GM19468 (cell line): ENCODE data around the gene SYNPO.

Source experiments
- ATAC-seq: cut with Tn5 transposase; IDR thresholded peaks from one replicate; pipeline ENCODE4 v1.9.1; 2021; ENCODE audit warnings: mild to moderate bottlenecking, moderate library complexity, moderate number of reproducible peaks; ENCODE audit not compliant: unreplicated experiment; ENCODE audit errors: extremely low read depth

SYNPO gene

GRCh38 chr5:150605546-150605945, 34.9 kb upstream of the SYNPO start:
- no peak for ATAC-seq

DNA sequence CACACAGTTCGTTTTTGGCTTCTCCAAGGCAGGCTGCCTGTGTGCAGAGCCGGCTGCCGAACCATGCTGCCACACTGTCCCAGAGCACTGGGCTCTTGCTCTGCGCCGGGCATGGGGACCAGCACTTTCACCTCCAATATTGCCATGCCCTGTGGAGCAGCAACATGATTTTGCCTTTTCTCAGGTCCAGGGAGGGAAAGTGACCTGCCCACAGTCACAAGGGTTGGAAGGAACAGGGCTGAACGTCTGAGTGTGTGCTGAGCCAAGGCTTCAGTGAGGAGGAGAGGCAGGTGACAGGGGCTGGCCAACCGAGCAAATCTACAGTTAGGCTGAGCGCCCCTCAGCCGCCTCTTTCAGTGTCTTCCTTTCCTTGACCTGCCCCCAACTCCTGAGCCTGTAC, 34.0 kb upstream of the SYNPO start:
- ATAC-seq: no peak

DNA sequence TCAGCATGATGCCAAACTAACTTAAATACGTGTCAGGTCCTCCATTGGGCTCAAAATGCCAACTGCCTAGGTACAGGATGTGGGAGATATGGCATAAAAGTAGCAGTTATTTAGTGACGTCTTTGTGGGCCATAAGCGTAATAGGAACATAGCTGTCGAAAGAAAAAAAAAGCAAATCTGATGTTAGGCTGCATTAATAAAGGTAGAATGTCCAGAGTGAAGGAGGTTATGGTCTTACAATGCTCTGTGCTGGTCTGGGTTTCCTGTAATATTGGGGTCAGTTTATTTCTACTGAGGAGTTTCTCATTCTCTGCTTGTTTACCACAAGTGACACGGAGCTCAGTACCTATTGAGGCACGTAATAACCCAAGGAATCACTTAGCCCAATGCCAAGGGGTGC, 33.4 kb upstream of the SYNPO start:
- ATAC-seq: no peak

DNA sequence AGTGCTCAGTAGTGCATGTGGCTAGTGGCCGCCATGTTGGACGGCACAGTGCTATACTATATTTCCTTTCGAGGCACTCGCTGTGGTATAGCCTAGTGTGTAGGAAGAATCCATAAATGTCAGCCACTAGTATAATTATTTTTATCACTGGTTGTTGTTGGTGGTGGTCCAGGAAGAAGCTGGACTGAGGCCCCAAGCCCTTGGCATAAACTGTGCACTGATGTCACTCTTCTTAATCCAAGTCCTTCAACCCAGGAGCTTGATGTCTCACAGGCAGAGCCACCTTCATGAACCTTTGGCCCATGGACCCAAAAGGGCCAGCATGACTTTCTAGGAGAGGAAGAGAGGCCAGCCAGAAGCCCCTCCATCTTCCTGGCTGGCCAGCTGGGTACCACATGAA, 32.5 kb upstream of the SYNPO start:
- no peak for ATAC-seq

- ATAC-seq: no peak
These were observed 31.5 kb upstream of the SYNPO start for GRCh38 chr5:150608991-150609390.

- ATAC-seq: no peak
These were observed 30.4 kb upstream of the SYNPO start for GRCh38 chr5:150609843-150610584.

GRCh38 chr5:150611026-150611425, 29.4 kb upstream of the SYNPO start:
- no peak for ATAC-seq

DNA sequence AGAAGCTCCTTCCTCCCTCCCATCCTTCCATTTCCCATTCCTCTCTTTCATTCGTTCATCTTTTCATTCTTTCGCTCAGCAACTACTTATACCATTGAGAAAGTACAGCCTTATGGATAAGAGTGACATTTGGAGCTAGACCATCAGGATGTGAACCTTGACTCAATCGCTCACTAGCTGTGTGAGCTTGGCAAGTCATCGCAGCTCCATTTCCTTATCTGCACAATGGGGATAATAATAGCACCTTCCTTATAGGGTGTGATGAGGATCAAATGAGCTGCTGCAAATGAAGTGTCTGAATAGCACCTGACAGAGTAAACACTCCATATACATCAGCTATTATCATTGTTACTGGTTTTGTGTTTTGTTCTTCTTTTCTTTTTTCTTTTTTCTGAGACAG, 28.1 kb upstream of the SYNPO start:
- no peak for ATAC-seq

GRCh38 chr5:150612905-150613670, 27.4 kb upstream of the SYNPO start:
- no peak for ATAC-seq

DNA sequence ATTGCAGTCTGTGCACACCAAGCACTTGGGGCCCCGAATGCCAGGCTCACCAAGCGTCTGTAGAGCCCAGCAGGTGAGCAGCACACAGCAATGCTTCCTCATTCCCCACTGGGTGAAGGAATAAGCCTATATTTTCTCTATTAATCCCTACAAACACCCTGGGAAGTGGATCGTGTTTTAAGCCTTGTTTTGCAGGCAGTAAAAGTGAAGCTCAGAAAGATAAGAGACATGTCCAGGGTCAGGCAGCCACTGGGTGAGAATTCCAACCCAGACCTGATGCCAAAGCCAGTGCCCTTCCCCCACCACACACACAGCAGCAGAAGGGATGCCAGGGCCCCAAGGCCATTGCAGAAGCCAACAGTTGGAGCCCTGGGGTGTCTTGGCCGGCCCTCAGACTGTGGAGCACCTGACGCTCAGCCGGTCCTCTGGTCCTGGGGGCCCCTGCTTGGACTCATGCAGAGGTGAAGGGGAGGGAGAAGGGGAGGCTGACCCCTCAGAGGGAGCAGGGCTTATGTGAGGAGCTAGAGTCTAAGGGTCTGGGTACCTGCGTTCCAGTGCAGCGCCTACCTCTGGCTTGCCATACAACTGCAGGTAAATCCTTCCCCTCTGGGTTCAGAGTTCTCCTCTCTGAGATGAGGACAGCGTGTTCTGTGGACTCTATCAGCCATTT, 26.3 kb upstream of the SYNPO start:
- no peak for ATAC-seq

DNA sequence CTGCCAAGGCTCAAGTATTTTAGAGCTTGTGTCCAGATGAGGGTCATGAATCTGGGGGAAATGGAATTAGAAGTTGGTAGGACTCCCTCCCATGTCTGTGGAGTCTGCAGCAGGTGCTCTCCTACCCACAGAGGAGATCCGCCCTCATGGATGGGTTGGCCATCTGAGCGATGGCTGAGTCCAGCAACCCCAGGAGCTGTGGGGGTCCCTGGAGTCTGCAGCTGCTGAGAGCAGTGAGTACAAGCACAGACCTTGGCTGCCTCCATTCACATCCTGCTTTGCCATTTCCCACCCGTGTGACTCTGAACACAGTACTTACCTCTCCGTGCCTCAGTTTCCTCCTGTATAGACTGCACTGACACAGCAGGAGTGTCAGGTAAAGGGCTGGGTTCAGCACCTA, 25.8 kb upstream of the SYNPO start:
- ATAC-seq: no peak

DNA sequence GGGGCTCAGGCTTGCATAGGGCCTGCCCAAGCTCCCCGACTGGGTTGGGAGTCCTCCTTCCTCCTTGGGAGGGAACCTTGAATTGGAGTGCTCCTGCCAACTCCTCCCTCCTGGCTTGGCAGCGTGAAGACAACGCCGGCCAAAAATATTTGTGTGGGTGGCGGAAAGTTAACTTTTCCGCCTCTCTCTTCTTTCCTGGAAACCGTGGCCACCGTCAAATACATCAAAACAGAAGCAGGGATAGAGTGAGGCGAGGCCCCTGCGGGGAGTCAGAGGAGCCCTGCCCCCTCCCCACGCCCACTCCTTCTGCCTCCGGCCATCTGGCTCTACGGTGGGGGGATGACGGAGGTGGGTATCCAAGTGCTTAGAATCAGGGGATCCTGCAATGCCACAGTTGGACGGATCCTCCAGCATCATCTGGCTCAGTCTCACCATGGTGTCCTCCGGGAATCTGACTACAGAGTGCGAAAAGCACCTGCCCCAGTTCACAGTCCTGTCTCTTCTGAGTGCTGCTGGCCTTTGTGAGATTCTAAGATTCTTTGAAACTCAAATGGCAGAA, 25.2 kb upstream of the SYNPO start:
- ATAC-seq: no peak

DNA sequence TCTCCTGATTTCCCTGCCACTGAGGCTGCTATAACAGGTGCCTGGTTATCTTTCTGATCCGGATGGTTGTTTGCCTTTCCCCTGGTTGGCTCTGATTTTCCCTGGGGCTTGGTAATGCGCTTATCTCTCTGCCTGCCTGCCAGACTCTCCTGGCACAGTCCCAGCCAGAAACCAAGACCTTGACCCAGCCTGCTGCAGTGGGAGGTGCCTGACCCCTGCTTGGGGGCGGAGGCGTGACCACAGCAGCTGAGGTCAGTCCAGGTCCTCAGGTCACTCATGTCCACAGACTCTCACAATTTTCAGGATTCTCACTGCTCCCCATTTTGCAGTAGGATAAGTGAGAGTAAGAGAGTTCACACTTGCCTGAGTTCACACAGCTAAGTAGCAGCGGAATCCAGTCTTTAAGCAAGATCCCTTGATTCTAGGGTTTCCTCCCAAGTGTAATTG, 24.4 kb upstream of the SYNPO start:
- no peak for ATAC-seq

DNA sequence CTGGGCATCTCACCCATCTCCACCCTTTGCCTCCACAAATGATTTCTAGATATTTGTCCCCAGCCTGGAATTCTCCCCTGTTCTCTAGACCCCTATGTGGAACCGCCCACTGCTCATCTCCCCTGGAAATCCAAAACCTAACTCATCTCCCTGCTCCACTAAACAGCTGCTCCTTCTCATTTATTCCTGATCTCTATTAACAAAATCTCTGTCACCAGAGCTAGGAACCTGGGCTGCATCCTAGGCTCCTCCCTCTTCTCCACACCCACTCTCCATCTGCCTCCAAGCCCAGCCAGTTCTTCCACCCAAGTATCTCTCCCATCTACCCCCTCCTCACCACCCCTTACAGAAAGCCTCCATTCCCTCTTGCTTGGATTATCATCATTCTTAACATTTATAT, 24.0 kb upstream of the SYNPO start:
- ATAC-seq: no peak

DNA sequence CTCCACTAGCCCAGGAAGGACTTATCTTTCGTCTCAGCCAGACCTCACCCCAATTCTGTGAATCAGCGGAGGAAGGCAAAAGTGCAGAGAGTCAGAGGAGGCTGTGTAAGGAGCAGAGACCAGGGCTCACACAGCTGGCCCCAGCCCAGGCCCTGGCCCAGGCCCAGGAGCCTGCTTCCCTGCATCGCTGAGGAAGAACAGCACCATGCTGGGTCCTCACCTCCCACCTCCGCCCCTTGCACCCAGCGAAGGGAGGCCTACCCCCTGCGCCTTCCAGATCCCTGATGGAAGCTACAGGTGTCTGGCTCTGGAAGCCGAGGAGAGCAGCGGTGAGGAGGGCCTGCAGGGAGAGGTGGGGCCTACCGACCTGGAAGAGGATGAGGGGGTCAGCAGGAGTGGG, 22.3 kb upstream of the SYNPO start:
- ATAC-seq: no peak

DNA sequence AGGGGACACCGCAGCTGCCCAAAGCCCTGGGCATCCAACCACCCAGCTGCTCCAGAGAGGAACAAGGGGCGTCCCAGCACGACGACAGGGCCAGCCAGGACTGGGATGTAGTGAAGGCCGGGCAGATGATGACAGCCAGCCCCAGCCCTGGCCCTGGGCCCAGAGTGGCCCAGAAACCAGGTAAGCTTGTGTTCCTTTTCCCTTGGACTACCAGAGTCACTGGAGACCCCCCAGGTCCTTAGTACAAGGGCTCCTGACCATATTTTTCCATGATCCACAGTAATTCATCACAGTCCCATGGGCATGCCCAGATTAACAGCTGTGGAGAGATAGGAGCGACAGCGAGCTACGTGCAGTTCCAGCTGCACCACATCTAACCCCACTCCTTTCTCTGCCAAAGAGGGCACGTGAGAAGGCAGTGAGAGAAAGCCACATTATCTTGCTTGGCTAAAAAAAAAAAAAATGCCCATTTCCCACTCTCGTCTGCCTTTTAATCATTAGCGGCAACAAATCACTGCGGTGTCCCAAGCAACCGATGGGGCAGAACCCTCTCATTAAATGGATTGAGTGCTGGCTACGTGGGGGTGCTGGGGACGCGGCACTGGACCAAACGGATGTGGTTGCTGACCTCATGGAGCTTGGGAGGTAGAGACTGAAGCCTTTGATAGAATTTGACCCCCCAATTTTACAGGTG, 21.7 kb upstream of the SYNPO start:
- ATAC-seq: no peak

GRCh38 chr5:150619359-150620230, 20.9 kb upstream of the SYNPO start:
- ATAC-seq: no peak

GRCh38 chr5:150621301-150621700, 19.2 kb upstream of the SYNPO start:
- ATAC-seq: no peak

DNA sequence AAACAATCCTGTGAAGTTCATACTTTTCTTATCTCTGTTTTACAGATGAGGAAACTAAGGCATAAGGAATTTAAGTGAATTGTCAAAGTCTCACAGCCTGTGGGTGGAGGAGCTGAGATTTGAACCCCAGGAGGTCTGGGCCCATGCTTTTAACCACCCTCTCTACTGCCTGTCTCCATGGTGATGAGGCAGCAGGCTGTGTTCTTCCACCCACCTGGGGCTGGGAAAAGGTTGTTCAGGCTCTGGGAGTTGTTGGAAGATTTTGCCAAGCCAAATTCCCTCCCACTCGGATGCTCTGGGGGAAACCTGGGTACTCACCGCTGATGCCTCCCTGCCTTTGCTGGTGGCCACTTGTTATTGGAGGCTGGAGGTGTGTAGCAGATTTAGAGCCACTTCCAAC, 18.3 kb upstream of the SYNPO start:
- ATAC-seq: no peak
